ENCODE data around the gene PPP1CA.

The PPP1CA gene

GRCh38 chr11:67370351-67371076 lies 31.1 kb downstream of the PPP1CA start:
- no peaks in the 10 kb centered on the region for H3K9me3 Mint-ChIP-seq
- ATAC-seq (no peak), DNase-seq (no peak)
- H3K36me3 Mint-ChIP-seq (ENCODE audit: low read depth) = peaks cover 2% of the 10 kb centered on the region
- peaks cover 63% of the 10 kb centered on the region for H3K4me1 Mint-ChIP-seq
- H3K27ac Mint-ChIP-seq = no peak overlapping the region
- H3K4me3 Mint-ChIP-seq = no peak overlapping the region
- H3K27me3 Mint-ChIP-seq = peaks cover 29% of the 10 kb centered on the region

GRCh38 chr11:67369801-67370284 lies 31.8 kb downstream of the PPP1CA start:
- Mint-ChIP-seq H3K9me3 (no peaks in the 10 kb centered on the region), H3K4me1 (peaks cover 67% of the 10 kb centered on the region), H3K27me3 (peaks cover 29% of the 10 kb centered on the region), H3K27ac (no peak overlapping the region), H3K4me3 (no peak overlapping the region), H3K36me3 (ENCODE audit: low read depth) (peaks cover 3% of the 10 kb centered on the region)
- DNase-seq (no peak), ATAC-seq (no peak)

GRCh38 chr11:67369275-67369674 lies 32.4 kb downstream of the PPP1CA start:
- Mint-ChIP-seq H3K36me3 (ENCODE audit: low read depth) (peaks cover 7% of the 10 kb centered on the region), H3K27ac (no peak overlapping the region), H3K9me3 (no peaks in the 10 kb centered on the region), H3K27me3 (peaks cover 26% of the 10 kb centered on the region), H3K4me1 (peaks cover 67% of the 10 kb centered on the region), H3K4me3 (no peak overlapping the region)
- ATAC-seq (no peak), DNase-seq (no peak)

- peak; percentile 42 for DNase-seq
- Mint-ChIP-seq H3K4me1 (peaks cover 69% of the 10 kb centered on the region), H3K27ac (peak overlapping the region; percentile 36), H3K36me3 (ENCODE audit: low read depth) (peaks cover 7% of the 10 kb centered on the region), H3K27me3 (peaks cover 22% of the 10 kb centered on the region), H3K9me3 (no peaks in the 10 kb centered on the region), H3K4me3 (no peak overlapping the region)
- peak; percentile 41 for ATAC-seq
Observed at GRCh38 chr11:67368621-67369020, 33.0 kb downstream of the PPP1CA start.

- H3K27ac Mint-ChIP-seq = no peak overlapping the region
- DNase-seq (no peak), ATAC-seq (no peak)
- peaks cover 69% of the 10 kb centered on the region for H3K4me1 Mint-ChIP-seq
- H3K36me3 Mint-ChIP-seq (ENCODE audit: low read depth) = peaks cover 7% of the 10 kb centered on the region
- H3K9me3 Mint-ChIP-seq = no peaks in the 10 kb centered on the region
- H3K4me3 Mint-ChIP-seq = no peak overlapping the region
- peaks cover 20% of the 10 kb centered on the region for H3K27me3 Mint-ChIP-seq
Observed at GRCh38 chr11:67367761-67368227, 33.9 kb downstream of the PPP1CA start.

GRCh38 chr11:67366961-67367760 lies 34.5 kb downstream of the PPP1CA start:
- Mint-ChIP-seq H3K36me3 (ENCODE audit: low read depth) (peaks cover 7% of the 10 kb centered on the region), H3K4me1 (peaks cover 71% of the 10 kb centered on the region), H3K27me3 (peaks cover 20% of the 10 kb centered on the region), H3K9me3 (no peaks in the 10 kb centered on the region), H3K27ac (no peak overlapping the region), H3K4me3 (no peak overlapping the region)
- DNase-seq = no peak
- ATAC-seq = no peak

GRCh38 chr11:67366546-67366945 lies 35.1 kb downstream of the PPP1CA start:
- Mint-ChIP-seq H3K27me3 (peaks cover 16% of the 10 kb centered on the region), H3K4me1 (peaks cover 67% of the 10 kb centered on the region), H3K4me3 (no peak overlapping the region), H3K27ac (peak overlapping the region; percentile 63), H3K9me3 (no peaks in the 10 kb centered on the region), H3K36me3 (ENCODE audit: low read depth) (peaks cover 7% of the 10 kb centered on the region)
- ATAC-seq (no peak), DNase-seq (no peak)

GRCh38 chr11:67365736-67366444 lies 35.8 kb downstream of the PPP1CA start:
- DNase-seq (no peak), ATAC-seq (no peak)
- Mint-ChIP-seq H3K9me3 (no peaks in the 10 kb centered on the region), H3K4me1 (peaks cover 61% of the 10 kb centered on the region), H3K36me3 (ENCODE audit: low read depth) (peaks cover 7% of the 10 kb centered on the region), H3K27ac (peak overlapping the region; percentile 63), H3K4me3 (no peak overlapping the region), H3K27me3 (peaks cover 10% of the 10 kb centered on the region)

GRCh38 chr11:67364783-67365722 lies 36.6 kb downstream of the PPP1CA start:
- H3K9me3 Mint-ChIP-seq = no peaks in the 10 kb centered on the region
- peaks cover 7% of the 10 kb centered on the region for H3K36me3 Mint-ChIP-seq (ENCODE audit: low read depth)
- no peak overlapping the region for H3K27ac Mint-ChIP-seq
- DNase-seq (no peak), ATAC-seq (no peak)
- peaks cover 5% of the 10 kb centered on the region for H3K27me3 Mint-ChIP-seq
- peaks cover 56% of the 10 kb centered on the region for H3K4me1 Mint-ChIP-seq
- no peak overlapping the region for H3K4me3 Mint-ChIP-seq

GRCh38 chr11:67364169-67364568 lies 37.5 kb downstream of the PPP1CA start:
- Mint-ChIP-seq H3K9me3 (no peaks in the 10 kb centered on the region), H3K4me1 (peaks cover 47% of the 10 kb centered on the region), H3K4me3 (no peak overlapping the region), H3K36me3 (ENCODE audit: low read depth) (peaks cover 7% of the 10 kb centered on the region), H3K27me3 (peaks cover 5% of the 10 kb centered on the region), H3K27ac (no peak overlapping the region)
- DNase-seq = no peak
- ATAC-seq = no peak

GRCh38 chr11:67357831-67358670 lies 43.6 kb downstream of the PPP1CA start:
- no peak for DNase-seq
- no peak overlapping the region for H3K4me3 Mint-ChIP-seq

GRCh38 chr11:67356864-67357561 lies 44.6 kb downstream of the PPP1CA start:
- no peak for ATAC-seq
- peaks cover 48% of the 10 kb centered on the region for H3K4me1 Mint-ChIP-seq
- H3K27ac Mint-ChIP-seq = peak overlapping the region; percentile 57
- DNase-seq = peak; percentile 71
- H3K9me3 Mint-ChIP-seq = no peaks in the 10 kb centered on the region
- no peaks in the 10 kb centered on the region for H3K27me3 Mint-ChIP-seq
- no peaks in the 10 kb centered on the region for H3K36me3 Mint-ChIP-seq (ENCODE audit: low read depth)
- H3K4me3 Mint-ChIP-seq = no peak overlapping the region

More at GRCh38 chr11:67357831-67358670, 43.6 kb downstream of the PPP1CA start:
- Mint-ChIP-seq H3K27ac (no peak overlapping the region), H3K9me3 (no peaks in the 10 kb centered on the region), H3K4me1 (peaks cover 48% of the 10 kb centered on the region), H3K36me3 (ENCODE audit: low read depth) (no peaks in the 10 kb centered on the region), H3K27me3 (no peaks in the 10 kb centered on the region)
- ATAC-seq = no peak

All from activated naive CD8-positive, alpha-beta T cell treated with anti-CD3 and anti-CD28 coated beads, Interleukin-2, amount 50 U/mL, for 24 hours (primary cell).